Right lobe of liver (tissue), 6 donors: Measurements from ENCODE around the gene CAGE1. TPM values are rescaled to one million over a fixed set of nuclear protein-coding genes. Genes with fewer than 3 reads are reported as not detected.
A peak's percentile ranks its signal among the peaks of the same experiment; 100 is the strongest.

Experiments
- ATAC-seq, 4 donors: fragments of 200-7000 bp; cut with Tn5 transposase; one replicate each; pipeline ENCODE4 v1.9.1; 2020; ENCODE audit warnings: mild to moderate bottlenecking in 4 of 4, moderate library complexity in 4 of 4
- DNase-seq, 3 donors: peaks; one replicate each; pipeline ENCODE4 v3.0.0-alpha.2; 2020
- H3K27ac ChIP-seq, 3 donors: fragments of 200-600 bp; one replicate each; pipeline ENCODE4 v1.8.0; 2022
- H3K27me3 ChIP-seq, 2 donors: fragments of 200-600 bp; one replicate each; pipeline ENCODE4 v1.8.0; 2022
- H3K36me3 ChIP-seq, 4 donors: fragments of 200-600 bp; sonication (generic) in 1 of 4; one replicate each; pipeline versions ENCODE4 v1.5.1 to v1.8.0; 2017 to 2022; ENCODE audit warnings: control low read depth in 1 of 4
- H3K4me1 ChIP-seq, 4 donors: fragments of 200-600 bp; sonication (generic) in 1 of 4; one replicate each; pipeline versions ENCODE4 v1.5.1 to v1.8.0; 2017 to 2022; ENCODE audit warnings: control low read depth in 1 of 4
- H3K4me3 ChIP-seq, 3 donors: fragments of 200-600 bp; one replicate each; pipeline ENCODE4 v1.8.0; 2022
- H3K9me3 ChIP-seq, 4 donors: fragments of 200-600 bp; sonication (generic) in 1 of 4; one replicate each; pipeline versions ENCODE4 v1.5.1 to v1.8.0; 2017 to 2022; ENCODE audit warnings: control low read depth in 1 of 4
- CTCF ChIP-seq, 4 donors: fragments of 200-600 bp in 3 of 4; fragments of 450-650 bp in 1 of 4; IDR thresholded peaks; one replicate each; pipeline versions ENCODE4 v1.5.1 to v1.8.0; 2016 to 2022; ENCODE audit warnings: antibody characterized with exemption in 4 of 4, mild to moderate bottlenecking in 2 of 4
- POLR2A ChIP-seq: fragments of 450-650 bp; IDR thresholded peaks from one replicate; pipeline ENCODE4 v1.6.1; 2017; ENCODE audit warnings: antibody characterized with exemption, mild to moderate bottlenecking
- WGBS: methylation state at CpG from one replicate; pipeline ENCODE4 v1.1.6; 2018; ENCODE audit warnings: low coverage, low lambda C conversion rate; ENCODE audit not compliant: insufficient coverage; ENCODE audit errors: missing lambda C conversion rate; 5-methylcytosine and 5-hydroxymethylcytosine counted together
- intact Hi-C, 2 donors: fragments of 100-400 bp; cut with DNase I; formaldehyde crosslinking; loops; one replicate each; pipeline versions ENCODE4 v1.11.2 to v1.14.1; 2022
- long read RNA-seq: library from polyadenylated mRNA; unstranded; transcript quantifications from one replicate; pipeline ENCODE4 v2.0.0, GENCODE V29; 2019
- total RNA-seq, 6 experiments: library from RNA; depleted of rRNA in 2 of 6; stranded (reverse); fragments of >200 nt in 2 of 6; fragmentation: NEBNext Ultra II Directional in 3 of 6; extraction: Animal tissue kit (Norgen Biotek cat#: 25700) in 3 of 6; gene quantifications; one replicate each; pipeline versions ENCODE4 v1.1.0 to v1.2.4, GENCODE V29; 2016 to 2023
- donor health status: DM: no; HTN: yes; CAD: no.
- donor health status: DM: no; HTN: no; CAD: no.
- donor health status: DM: no; HTN: no; CAD: no.
- donor health status: DM: no; HTN: yes; CAD: no.
- donor health status: DM: no; HTN: yes; CAD: no.

The CAGE1 gene
- total RNA-seq: not detected
- long read RNA-seq: 0 reads

DNA sequence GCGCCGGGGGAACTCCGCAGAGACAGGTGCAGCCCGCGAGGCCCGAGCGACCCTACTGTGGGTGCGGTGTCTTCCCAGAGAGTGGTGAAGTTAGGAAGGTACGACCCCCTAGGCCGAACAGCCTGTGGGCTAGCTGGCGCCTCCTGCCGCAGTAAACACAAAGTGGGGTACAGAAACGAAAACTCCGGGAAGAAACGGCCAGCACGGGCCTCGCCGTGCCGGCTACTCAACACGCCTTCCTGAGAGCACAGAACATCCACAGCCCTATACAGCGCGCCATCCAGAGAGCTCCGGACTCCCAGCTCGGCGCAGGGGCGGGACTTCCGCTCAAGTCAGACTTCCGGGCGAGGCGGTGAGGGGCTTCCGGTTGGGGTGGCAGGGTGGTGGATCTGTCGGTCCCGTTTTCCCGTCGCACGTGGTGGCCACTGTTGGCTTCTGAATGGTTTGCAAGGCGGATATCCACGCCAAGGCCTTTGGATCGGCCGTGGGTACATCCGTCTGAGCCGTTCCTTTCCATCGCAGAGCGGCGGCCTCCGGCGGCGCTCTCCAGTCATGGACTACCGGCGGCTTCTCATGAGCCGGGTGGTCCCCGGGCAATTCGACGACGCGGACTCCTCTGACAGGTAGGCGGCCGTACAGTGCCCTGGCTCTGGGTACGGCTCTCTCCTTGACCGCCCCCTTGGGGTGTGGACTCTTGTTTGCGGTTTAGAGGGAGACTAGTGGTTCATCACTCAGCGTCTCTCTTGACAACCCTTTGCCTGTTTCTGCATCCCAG is at the start of gene CAGE1, which contains the start of gene RIOK1:
CAGE1 (minus strand) TSS at position 292 of the 775 bp plus-strand sequence. CDS start 2,569 bp downstream, outside the sequence.
RIOK1 (plus strand) TSS at position 358 of the 775 bp plus-strand sequence; CDS start at position 553, 195 bp downstream.
- peak within 1 kb of the TSS; percentile 54 to 89 (median 75) for H3K4me3 ChIP-seq
- DNase-seq (peak; percentile 96 to 97 (median 96)), ATAC-seq (peak; percentile 99 to 100 (median 99))
- no peaks in the 10 kb centered on the region for H3K9me3 ChIP-seq
- peaks cover 0 to 20% (median 0%) of the 10 kb centered on the region in 4 donors for H3K4me1 ChIP-seq
- intact Hi-C loops: no loop called here
- no peaks in the 10 kb centered on the region for H3K27me3 ChIP-seq
- peak within 1 kb of the TSS; percentile 38 to 81 (median 80) for H3K27ac ChIP-seq
- peaks cover 0 to 9% (median under 1%) of the 10 kb centered on the region in 4 donors for H3K36me3 ChIP-seq
- WGBS: 0% methylated on average over 17 of the region's 62 CpGs
- TF ChIP-seq CTCF (IDR thresholded peaks at IDR 0.05) (peak in 3 of 4 donors; percentile 15 to 21 (median 15)), POLR2A (peak; percentile 83)

DNA sequence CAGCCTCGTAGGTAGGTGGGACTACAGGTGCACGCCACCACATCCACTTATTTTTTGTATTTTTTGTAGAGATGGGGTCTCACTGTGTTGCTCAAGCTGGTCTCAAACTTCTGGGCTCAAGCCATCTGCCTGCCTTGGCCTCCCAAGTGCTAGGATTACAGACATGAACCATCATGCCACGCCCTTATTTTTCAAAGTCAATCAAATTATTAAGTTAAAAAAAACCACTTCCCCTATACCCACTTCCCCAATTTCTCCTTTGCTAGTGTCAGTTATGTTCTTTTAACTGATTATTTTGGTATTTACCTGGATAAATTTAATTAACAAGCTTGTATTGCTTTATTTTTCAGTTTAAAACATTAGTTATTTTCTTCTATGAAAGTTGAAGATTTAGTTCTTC is 49.7 kb upstream of the CAGE1 start:
- H3K36me3 ChIP-seq: no peaks in the 10 kb centered on the region
- H3K4me3 ChIP-seq: no peak overlapping the region
- no peaks in the 10 kb centered on the region for H3K27me3 ChIP-seq
- TF ChIP-seq CTCF (IDR thresholded peaks at IDR 0.05) (no peak), POLR2A (no peak)
- peak in 1 of 4 donors; percentile 42 for ATAC-seq
- intact Hi-C loops: no loop called here
- 63% methylated on average over 3 of the region's 3 CpGs for WGBS
- no peaks in the 10 kb centered on the region for H3K9me3 ChIP-seq
- no peaks in the 10 kb centered on the region for H3K4me1 ChIP-seq
- H3K27ac ChIP-seq: no peak overlapping the region
- DNase-seq: no peak

GRCh38 chr6:7438011-7438410 is 48.5 kb upstream of the CAGE1 start:
- Histone ChIP-seq H3K36me3 (no peaks in the 10 kb centered on the region), H3K9me3 (no peaks in the 10 kb centered on the region), H3K4me3 (no peak overlapping the region), H3K27ac (no peak overlapping the region), H3K27me3 (no peaks in the 10 kb centered on the region), H3K4me1 (no peaks in the 10 kb centered on the region)
- ATAC-seq (no peak), DNase-seq (no peak)
- WGBS: 100% methylated on average over 1 of the region's 3 CpGs
- TF ChIP-seq POLR2A (no peak), CTCF (IDR thresholded peaks at IDR 0.05) (no peak)
- intact Hi-C loops: no loop called here

GRCh38 chr6:7434672-7435071 is 45.1 kb upstream of the CAGE1 start:
- WGBS: 30% methylated on average over 1 of the region's 1 CpG
- no peaks in the 10 kb centered on the region for H3K36me3 ChIP-seq
- intact Hi-C loops: no loop called here

More at GRCh38 chr6:7434672-7435071, 45.1 kb upstream of the CAGE1 start:
- ATAC-seq: no peak
- no peak for DNase-seq
- Histone ChIP-seq H3K4me1 (no peaks in the 10 kb centered on the region), H3K27me3 (no peaks in the 10 kb centered on the region), H3K4me3 (no peak overlapping the region), H3K27ac (no peak overlapping the region), H3K9me3 (no peaks in the 10 kb centered on the region)
- TF ChIP-seq CTCF (IDR thresholded peaks at IDR 0.05): no peak
- no peak for TF ChIP-seq POLR2A
